GM21360 (cell line): ENCODE results near the gene NINJ2.
"Not testable (repeated sequence)": the region's sequence is repeated elsewhere in the genome, so short reads cannot be mapped to it uniquely, and the experiment has no call there.

Source experiments
- ATAC-seq: cut with Tn5 transposase; IDR thresholded peaks from one replicate; pipeline ENCODE4 v1.9.1; 2021; ENCODE audit warnings: mild to moderate bottlenecking, moderate library complexity; ENCODE audit not compliant: unreplicated experiment

Gene NINJ2

DNA sequence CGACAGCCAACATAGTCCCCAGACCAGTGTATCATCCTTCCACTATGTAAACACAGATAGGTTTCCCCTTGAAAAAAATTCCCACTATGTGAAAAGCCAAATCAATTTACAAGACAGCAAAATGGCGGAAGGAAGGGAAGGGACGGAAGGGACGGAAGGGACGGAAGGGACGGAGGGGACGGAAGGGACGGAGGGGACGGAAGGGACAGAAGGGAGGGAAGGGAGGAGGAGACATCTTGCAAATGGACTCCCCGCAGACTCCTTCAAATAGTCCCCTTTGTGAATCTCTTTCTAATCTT is 75.3 kb downstream of the NINJ2 start:
- ATAC-seq, result no peak

- no peak for ATAC-seq
These were observed 75.9 kb downstream of the NINJ2 start for GRCh38 chr12:587132-588023.

DNA sequence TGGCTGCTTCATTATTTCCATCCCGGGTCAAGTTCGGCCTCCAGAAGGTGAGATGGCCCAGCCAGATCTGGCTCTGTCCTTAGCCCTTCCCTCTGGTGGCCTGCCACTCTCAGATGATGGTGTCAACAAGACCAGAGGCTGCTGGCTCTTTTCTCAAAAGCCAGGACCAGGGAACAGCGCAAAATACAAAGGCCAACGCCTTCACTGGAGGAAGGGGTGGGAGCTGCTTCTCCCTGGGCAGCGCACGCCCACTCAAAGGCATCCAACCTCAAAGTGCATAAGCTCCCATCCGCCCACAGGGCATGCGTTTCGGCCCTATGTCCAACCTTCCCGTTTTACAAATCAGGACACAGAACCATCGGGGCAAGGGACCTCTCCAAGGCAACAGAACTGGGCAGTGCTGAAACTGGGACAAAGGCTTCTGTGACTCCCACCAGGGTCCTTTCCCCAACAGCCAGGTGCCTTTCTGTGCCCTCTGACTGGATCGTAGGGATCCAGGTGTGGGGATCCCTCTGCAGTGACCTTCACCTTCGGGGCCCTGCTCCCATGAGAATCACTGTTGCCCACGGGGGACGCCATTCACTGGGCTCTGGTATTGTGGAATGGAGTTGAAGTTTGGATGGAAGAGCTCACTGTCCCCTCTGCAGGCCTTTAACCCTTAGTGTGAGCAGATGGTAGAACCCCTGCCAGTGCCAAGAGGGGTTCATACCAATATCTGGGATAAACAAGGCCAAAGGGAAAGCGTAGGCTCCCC is 76.8 kb downstream of the NINJ2 start:
- no peak for ATAC-seq

- no peak for ATAC-seq
These were observed 77.9 kb downstream of the NINJ2 start for GRCh38 chr12:585062-586061.

DNA sequence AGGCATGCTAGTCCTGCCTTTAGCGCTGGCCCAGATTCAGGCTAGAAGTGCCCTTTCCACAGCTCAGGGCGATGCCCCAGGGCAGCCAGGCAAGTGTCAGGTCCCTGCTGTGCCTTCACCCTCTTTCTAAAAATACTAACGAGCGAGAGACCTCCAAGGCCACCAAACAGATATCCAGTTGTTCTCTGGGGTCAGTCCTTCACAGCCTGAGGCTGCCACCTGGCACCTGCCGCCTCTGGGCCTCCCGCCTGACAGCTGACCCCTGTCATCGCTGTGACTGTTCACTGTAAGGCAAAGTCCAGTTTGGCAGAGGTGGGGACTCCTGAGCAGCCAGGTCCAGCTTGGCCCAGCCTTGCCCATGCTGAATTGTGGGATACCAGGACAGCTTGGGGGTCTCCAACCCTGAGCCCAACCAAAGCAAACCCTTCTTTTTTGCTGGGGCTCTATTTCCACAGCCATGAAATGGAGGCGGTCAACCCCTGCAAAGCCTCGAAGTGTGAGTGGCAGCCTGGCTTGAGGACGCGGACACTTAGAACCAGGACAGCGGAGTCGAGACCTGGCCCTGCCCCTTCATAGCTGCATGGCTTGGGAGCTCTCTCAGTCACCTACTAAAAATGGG is 79.9 kb downstream of the NINJ2 start:
- no peak for ATAC-seq

- ATAC-seq, result no peak
These were observed 81.5 kb downstream of the NINJ2 start for GRCh38 chr12:581746-582145.

DNA sequence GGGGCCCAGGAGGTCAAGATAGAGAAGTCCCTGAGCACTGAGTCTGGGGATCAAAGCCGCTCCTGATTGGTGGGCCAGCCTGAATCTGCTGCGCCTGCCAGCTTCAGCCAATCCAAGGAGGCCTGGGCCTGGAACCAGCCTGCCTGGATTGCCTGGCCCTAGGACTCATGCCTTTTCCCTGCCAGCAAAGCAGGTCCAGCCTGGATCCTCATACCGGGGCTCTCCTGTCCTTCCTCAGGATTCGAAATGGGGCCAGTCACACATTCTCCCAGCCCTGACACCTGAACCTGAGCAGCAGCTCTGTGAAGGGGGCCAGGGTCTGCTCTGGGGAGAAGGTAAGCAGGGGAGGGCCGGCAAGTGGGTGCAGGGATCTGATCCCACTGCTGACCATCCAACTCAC is 81.9 kb downstream of the NINJ2 start:
- ATAC-seq, result no peak

- ATAC-seq, result no peak
These were observed 82.4 kb downstream of the NINJ2 start for GRCh38 chr12:580813-581212.

DNA sequence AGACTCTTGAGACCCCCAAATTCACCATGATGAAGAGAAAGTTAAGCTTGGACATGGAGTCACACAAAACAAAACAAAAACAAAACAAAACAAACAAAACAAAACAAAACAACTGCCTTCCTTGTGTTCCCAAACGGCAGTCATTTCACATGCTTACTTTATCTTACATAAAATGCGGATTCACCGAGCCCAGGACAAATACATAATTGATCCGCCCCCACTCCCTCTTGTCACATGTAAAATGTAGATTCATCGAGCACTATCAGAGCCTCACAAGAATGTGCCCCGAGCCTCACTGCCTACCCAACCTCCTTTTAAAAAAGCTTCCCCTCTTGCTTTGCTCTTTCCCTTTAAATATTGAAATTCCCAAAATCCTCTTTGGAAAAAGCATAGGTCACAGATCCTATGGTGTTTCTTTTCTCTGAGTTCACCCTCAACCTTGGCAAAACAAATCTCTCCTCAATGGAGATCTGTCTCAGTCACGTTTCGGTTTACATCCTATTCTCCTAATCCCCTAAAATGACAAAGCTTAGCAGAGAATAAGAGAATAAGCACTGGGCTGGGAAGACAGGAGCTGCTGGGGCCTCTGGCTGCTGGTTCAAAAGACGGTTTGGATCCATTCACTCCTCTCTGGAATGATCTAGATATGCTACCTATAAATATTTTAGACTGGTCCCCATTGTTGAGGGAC is 83.7 kb downstream of the NINJ2 start:
- no peak for ATAC-seq

GRCh38 chr12:578748-579419 is 84.4 kb downstream of the NINJ2 start:
- no peak for ATAC-seq

GRCh38 chr12:577994-578747 is 85.1 kb downstream of the NINJ2 start:
- ATAC-seq, result not testable (repeated sequence)

- ATAC-seq, result no peak
These were observed 86.6 kb downstream of the NINJ2 start for GRCh38 chr12:576615-577110.

- peak; percentile 76 for ATAC-seq
These were observed 87.2 kb downstream of the NINJ2 start for GRCh38 chr12:575948-576614.

- no peak for ATAC-seq
These were observed 88.1 kb downstream of the NINJ2 start for GRCh38 chr12:575129-575502.

DNA sequence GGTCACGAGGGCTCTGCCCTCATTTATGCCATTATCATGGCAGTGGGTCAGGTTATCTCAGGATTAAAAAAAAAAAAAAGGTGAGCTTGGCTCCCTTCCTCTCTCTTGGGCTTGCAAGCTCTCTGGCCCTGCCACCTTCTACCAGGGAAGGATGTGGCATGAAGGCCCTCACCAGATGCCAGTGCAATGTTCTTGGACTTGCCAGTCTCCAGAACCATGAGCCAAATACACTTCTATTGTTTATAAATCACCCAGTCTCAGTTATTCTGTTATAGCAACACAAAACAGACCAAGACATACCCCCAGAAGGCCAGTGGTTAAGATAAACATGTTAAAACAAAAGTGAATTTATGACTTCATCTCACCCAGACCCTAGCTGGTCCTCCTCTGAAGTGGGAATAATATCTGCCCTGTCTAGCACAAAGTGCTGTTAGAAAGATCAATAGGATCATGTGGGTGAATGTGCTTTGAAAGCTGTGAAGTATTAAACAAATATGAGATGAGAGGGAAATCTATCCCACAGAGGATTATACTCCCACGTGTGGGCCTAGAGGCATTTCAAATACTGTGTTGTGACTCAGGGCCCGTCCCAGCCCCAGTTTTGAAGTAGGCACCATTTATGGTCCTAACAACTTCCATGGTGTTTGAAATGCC is 88.6 kb downstream of the NINJ2 start:
- ATAC-seq, result no peak

DNA sequence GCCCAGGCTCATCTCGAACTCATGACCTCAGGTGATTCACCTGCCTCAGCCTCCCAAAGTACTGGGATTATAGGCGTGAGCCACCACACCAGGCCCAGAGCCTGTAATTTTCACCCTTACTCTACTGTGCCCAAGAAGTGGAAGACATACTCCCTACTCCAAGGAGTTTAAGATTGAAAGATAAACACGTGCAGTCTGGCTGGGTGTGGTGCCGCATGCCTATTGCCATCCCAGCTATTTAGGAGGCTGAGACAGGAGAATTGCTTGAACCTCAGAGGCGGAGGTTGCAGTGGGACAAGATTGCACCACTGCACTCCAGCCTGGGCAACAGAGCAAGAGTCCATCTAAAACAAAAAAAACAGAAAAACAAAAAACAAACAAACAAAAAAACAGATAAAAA is 90.0 kb downstream of the NINJ2 start:
- no peak for ATAC-seq

GRCh38 chr12:572532-572899 is 90.7 kb downstream of the NINJ2 start:
- no peak for ATAC-seq
